Stimulated activated CD8-positive, alpha-beta memory T cell treated with anti-CD3 and anti-CD28 coated beads, Interleukin-7, amount 100 ng/mL, for 1 hour (primary cell): ENCODE results near the gene DLX2.

ENCODE experiments used
- DNase-seq, 2 donors: peaks; one replicate each; pipeline ENCODE4 v3.0.0-alpha.2; 2020; ENCODE audit warnings: low read depth in 2 of 2

Gene DLX2

GRCh38 chr2:172094294-172095145, 8.2 kb downstream of the DLX2 start:
- DNase-seq, result no peak

GRCh38 chr2:172093416-172094293, 9.0 kb downstream of the DLX2 start:
- no peak for DNase-seq

- DNase-seq, result no peak
Measured at GRCh38 chr2:172092716-172093415, 9.8 kb downstream of the DLX2 start.

- DNase-seq, result no peak
Measured at GRCh38 chr2:172091761-172092566, 10.7 kb downstream of the DLX2 start.

DNA sequence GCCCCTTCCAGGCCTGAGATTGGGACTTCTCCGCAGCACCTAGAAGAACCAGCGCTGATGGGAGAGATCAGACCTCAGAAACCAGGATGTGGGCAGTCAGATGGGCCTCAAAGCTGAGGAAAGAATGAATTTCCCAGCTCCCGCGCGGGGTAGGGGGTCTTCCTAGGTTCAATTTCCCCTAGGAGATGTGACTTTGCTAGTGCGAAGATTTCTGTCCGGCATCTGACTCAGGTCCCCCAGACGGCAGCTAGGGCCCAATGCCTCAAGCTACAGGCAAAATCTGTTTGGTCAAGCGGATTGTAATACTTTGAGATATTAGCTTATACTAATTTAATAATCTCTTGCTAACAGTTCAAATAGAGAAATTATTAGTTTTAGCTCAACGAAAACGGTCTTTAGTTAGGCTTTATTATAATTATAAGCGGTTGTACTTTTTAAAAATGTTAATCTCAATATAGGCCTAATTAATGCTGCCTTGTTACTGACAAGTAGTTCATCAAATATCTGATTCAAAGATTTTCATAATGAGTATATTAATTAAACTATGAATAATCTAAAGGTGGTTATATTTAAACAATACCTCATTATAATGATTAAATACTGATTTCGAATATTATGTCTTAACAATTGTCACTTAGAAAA, 11.6 kb downstream of the DLX2 start:
- DNase-seq, result no peak

- DNase-seq, result no peak
Measured at GRCh38 chr2:172090044-172090961, 12.4 kb downstream of the DLX2 start.

GRCh38 chr2:172089633-172090032, 13.1 kb downstream of the DLX2 start:
- DNase-seq, result no peak

DNA sequence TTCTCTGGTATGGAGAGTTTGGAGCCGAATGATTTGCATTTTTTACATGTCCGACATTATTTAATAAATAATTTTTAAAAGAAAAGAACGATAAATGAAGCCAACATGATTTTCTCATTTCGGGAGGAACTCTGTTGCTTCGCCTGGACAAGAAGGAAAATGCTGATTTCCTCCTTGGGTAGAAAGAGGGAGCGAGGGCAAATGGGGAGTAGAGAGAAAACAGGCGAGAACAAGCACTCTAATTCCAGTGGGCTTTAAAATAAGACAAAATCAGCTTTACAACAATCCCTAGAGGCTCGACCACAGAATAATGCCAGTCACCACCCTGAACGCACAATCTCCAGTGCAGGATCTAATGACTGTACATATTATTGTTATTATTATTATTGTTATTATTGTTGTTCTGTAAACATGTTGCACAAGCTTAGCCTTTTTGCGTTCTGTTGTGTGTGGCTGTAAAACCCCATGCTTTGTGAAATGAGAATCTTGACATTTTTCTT, 13.6 kb downstream of the DLX2 start:
- DNase-seq, result no peak

DNA sequence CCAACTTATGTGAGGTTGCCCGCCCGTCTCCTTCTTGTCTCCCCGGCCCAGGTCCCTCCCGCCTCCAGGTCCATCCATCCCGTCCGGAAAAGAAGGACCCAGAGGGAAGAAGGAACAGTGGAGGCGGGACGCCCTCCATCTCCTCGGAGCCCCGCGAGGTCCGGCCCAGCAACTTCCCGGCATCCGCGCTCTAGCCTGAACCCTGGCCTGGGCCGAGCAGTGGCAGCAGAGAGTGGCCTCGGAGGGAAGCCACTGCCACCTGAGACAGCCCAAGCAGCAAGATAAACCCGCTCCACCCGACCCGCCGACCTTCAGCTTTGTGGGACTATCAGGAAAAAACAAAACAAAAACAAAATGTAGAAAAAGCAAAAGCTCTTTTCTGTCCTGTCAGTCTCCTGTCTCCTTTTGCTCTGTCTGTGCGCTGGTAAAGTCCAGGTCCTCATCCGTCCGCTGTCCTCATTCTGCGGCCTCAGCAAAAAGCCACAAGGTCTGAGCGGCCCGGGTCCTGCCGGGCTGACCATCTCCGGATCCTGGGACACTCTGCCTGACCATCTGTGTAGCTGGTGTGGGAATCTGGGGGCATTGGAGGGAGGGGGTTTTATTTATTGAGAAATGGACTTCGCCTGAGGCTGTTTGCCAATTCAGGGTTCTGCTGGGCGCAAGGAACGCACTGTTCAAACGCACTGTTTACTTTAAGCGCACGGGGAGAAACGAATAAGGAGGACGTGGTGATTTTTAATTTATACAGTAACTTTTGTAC, 14.3 kb downstream of the DLX2 start:
- no peak for DNase-seq

DNA sequence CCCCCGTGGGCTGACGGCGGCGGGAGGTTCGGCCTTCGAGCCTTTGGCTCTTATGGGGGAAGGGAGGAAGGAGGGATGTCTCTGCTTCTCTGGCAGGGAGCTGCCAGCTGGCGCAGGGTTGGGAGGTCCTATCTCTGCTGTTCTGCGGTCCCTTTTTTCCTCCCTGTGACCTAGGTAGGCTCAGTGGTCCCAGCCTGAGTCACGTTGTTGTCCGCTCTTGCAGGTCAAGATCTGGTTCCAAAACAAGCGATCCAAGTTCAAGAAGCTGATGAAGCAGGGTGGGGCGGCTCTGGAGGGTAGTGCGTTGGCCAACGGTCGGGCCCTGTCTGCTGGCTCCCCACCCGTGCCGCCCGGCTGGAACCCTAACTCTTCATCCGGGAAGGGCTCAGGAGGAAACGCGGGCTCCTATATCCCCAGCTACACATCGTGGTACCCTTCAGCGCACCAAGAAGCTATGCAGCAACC, 14.9 kb downstream of the DLX2 start:
- no peak for DNase-seq

- DNase-seq, result no peak
Measured at GRCh38 chr2:172087207-172087779, 15.4 kb downstream of the DLX2 start.

DNA sequence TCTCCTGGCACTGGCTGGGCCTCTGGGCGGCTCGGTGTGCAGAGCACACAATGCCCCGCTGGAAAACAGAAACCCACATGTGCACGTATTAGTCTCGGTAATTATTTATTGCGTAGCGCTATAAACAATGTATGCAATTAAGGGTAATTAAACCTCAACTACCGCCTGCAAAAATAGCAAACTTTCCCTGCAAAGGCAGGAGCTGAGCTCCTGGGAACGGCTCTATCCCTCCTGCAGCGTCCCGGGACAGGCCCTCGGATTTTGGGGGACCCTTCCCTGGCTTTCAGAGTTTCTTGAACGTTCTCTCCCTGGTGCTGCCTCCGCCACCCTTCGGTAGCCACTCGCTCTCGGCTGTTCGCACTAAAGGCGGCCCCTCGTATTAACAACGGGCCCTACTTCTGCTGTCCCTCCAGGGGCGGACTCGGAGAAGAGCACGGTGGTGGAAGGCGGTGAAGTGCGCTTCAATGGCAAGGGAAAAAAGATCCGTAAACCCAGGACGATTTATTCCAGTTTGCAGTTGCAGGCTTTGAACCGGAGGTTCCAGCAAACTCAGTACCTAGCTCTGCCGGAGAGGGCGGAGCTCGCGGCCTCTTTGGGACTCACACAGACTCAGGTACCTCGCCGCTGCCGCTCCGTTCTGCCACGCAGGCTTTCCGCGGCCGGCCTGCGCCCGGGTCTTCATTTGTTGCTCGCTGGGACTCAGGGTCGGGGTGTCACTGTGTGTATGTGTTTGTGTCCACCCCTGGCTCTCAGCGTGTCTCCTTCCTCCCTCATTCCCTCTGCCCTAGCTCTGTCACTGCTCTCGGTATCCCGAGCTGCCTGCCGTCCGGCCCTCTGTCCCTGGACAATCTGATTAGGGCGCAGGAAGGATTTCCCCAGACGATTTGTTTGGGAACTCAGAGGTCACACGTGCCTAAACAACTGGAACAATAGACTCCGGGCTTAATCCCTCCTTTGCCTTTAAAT, 16.2 kb downstream of the DLX2 start:
- no peak for DNase-seq

DNA sequence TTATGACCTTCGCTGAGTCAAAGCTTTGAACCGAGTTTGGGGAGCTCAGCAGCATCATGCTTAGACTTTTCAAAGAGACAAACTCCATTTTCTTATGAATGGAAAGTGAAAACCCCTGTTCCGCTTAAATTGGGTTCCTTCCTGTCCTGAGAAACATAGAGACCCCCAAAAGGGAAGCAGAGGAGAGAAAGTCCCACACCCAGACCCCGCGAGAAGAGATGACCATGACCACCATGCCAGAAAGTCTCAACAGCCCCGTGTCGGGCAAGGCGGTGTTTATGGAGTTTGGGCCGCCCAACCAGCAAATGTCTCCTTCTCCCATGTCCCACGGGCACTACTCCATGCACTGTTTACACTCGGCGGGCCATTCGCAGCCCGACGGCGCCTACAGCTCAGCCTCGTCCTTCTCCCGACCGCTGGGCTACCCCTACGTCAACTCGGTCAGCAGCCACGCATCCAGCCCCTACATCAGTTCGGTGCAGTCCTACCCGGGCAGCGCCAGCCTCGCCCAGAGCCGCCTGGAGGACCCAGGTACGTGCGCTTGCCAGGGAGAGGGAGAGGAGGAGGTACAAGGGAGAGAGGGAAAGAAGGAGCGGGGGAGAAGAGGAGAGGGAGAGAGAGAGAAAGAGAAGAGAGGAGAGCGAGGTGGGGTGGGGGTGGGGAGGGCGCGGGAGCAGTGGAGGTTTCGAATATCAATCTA, 17.1 kb downstream of the DLX2 start, which contains the start of gene DLX1:
DLX1 (plus strand) TSS at position 48 of the 700 bp plus-strand sequence; CDS start at position 219, 171 bp downstream.
- no peak for DNase-seq

DNA sequence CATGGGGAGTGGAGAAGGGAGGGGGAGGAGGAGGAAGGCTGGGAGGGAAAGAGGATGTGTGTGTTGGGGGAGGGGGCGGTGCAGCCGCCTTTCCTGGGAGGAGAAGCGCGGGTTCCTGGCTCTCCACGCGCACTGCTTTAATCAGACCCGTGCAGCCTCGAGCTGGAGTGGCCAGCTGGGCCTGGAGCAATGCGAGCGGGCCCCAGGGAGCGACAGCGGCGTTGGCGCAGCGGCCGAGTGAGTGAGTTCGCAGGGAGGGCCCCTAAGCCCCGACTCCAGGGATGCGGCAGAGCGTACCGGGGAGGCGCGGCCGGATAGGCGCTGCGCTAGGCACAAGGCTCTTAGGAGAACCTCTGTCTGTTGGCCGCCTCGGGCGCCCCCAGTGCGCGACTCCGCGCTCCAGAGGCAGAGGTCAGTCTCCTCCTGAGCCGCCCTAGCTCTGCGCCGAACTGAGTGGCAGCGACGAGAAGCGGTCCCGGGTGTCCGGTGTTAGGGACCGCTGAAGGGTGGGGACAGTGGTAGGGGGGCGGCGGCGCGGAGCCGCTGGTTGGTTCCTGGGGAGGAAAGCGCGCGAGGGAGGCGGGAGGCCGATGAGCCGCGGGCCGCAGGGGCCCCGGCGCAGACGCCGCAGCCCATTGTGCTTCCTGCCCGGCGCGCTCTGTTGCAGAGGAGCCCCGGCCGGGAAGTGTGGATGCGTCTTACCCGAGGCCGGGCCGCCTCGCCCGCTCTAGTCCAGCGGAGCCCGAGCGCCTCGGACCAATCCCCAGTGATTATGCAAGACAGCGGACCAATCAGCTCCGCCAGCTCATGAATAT, 17.8 kb downstream of the DLX2 start:
- DNase-seq, result no peak

DNA sequence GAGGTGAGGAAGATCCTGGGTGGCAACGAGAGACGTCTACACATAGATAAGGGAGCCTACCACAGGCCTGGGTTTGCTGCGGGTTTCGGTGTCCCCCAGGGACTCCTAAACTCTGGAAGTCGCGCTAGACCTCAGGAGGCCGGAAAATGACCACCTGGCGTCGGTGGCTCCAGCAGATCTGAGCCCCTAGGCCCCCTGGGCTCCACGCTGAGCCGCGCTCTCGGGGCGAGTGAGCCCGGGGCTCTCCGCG, 18.4 kb downstream of the DLX2 start:
- DNase-seq, result no peak
